ENCODE results near the gene DOCK9.

The DOCK9 gene

DNA sequence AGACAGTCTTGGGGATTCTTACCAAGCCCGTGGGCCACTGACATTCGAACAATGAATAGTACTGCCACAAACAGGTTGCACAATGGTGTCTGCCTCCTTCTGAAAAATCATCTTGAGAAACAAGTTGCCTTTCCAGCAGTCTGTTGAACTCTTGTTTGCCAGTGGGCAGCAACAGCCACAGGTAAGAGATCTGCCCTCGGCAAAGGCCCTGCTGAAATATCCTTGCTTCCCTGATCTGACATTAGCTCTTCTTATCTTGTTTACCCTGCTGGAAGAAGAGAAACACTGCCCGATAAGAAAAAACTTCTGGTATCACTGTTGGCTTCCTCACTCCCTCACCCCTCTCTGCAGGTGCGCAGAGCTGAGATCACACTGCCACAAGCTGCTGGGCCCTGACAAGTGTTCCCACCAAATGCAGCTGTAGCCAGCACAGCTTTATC, 2.0 kb downstream of the DOCK9 start:
- H3K9me3 ChIP-seq = no peaks in the 10 kb centered on the region
- TF ChIP-seq, protein P1, sequence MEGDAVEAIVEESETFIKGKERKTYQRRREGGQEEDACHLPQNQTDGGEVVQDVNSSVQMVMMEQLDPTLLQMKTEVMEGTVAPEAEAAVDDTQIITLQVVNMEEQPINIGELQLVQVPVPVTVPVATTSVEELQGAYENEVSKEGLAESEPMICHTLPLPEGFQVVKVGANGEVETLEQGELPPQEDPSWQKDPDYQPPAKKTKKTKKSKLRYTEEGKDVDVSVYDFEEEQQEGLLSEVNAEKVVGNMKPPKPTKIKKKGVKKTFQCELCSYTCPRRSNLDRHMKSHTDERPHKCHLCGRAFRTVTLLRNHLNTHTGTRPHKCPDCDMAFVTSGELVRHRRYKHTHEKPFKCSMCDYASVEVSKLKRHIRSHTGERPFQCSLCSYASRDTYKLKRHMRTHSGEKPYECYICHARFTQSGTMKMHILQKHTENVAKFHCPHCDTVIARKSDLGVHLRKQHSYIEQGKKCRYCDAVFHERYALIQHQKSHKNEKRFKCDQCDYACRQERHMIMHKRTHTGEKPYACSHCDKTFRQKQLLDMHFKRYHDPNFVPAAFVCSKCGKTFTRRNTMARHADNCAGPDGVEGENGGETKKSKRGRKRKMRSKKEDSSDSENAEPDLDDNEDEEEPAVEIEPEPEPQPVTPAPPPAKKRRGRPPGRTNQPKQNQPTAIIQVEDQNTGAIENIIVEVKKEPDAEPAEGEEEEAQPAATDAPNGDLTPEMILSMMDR (IDR thresholded peaks at IDR 0.05) = no peak
- intact Hi-C loops (cut with DNase I; ENCODE audit: low total_unique reads) = no loop called here
- H3K36me3 ChIP-seq = no peaks in the 10 kb centered on the region
- H3K27ac ChIP-seq = no peak overlapping the region
- H3K27me3 ChIP-seq = no peaks in the 10 kb centered on the region
- DNase-seq = no peak
- H3K4me1 ChIP-seq = peaks cover 0 to 46% (median 18%) of the 10 kb centered on the region in 4 donors
- H3K4me3 ChIP-seq = peak overlapping the region; percentile 0 to 8

DNA sequence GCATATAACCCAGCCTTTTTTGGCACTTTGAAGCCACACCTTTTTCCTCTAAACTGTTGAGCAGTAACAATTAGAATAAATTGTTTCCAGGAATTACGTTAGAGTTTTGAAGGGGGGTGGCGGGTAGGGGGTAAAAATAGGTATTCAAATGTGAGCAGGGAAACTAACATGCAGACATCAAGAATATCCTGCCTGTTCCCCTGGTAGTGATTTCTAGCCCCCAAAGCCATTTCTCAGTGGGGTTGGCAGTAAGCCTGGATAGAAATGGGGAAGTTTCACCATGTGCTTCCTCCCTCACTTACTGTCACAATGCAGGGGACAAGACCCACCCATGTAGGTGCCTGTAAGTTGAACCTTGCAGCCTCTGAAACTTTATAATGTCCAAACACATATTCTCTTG, 3.8 kb downstream of the DOCK9 start:
- no peaks in the 10 kb centered on the region for H3K36me3 ChIP-seq
- peaks cover 0 to 52% (median 25%) of the 10 kb centered on the region in 4 donors for H3K4me1 ChIP-seq
- TF ChIP-seq, protein P1 (IDR thresholded peaks at IDR 0.05) = no peak
- no peaks in the 10 kb centered on the region for H3K27me3 ChIP-seq
- H3K27ac ChIP-seq = no peak overlapping the region
- intact Hi-C loops (cut with DNase I; ENCODE audit: low total_unique reads) = no loop called here
- H3K4me3 ChIP-seq = no peak overlapping the region
- H3K9me3 ChIP-seq = no peaks in the 10 kb centered on the region
- no peak for DNase-seq

DNA sequence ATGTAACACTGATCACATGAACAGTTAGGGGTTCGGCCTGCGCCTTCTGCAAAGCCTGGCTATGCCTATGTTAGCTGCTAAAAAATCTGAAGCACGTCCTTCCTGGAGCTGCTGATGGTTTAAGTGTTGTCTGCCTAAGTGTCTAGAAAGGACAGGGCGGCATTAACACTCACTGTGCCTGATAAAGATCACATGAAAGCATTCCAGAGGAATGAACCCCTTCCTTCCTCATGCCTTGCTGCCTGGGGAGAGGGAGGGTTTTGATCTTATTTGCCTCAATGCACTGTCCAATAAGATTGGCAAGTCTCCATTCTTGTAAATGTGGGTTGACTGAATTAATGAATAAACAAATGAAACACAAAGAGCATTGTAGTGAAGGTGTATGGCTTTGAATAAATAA, 5.2 kb downstream of the DOCK9 start:
- Histone ChIP-seq H3K4me1 (peaks cover 0 to 42% (median 21%) of the 10 kb centered on the region in 4 donors), H3K36me3 (no peaks in the 10 kb centered on the region), H3K27ac (no peak overlapping the region), H3K9me3 (no peaks in the 10 kb centered on the region), H3K4me3 (no peak overlapping the region), H3K27me3 (no peaks in the 10 kb centered on the region)
- intact Hi-C loops (cut with DNase I; ENCODE audit: low total_unique reads) = no loop called here
- no peak for DNase-seq
- TF ChIP-seq, protein P1 (IDR thresholded peaks at IDR 0.05) = no peak

DNA sequence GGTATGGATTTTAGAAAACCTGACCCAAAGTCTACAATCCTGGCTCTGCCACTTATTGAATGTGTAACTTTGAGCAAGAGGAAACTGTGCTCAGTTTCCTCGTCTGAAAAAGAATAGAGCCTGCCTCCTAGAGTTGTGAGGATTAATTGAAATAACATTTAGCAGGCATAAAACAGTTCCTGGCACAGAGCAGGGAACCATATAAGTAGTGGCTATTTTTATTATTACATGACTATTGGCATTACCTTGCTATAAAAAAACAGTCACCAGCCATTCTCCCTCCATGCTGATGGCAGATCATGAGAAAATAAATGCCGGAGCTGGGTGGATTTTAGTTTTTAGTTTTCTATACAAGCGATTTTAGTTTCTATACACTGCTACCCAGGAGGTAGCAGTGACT, 5.8 kb downstream of the DOCK9 start:
- H3K4me3 ChIP-seq = no peak overlapping the region
- no peaks in the 10 kb centered on the region for H3K36me3 ChIP-seq
- intact Hi-C loops (cut with DNase I; ENCODE audit: low total_unique reads) = no loop called here
- TF ChIP-seq, protein P1 (IDR thresholded peaks at IDR 0.05) = no peak
- H3K27ac ChIP-seq = no peak overlapping the region
- no peak for DNase-seq
- H3K9me3 ChIP-seq = no peaks in the 10 kb centered on the region
- H3K27me3 ChIP-seq = no peaks in the 10 kb centered on the region
- peaks cover 0 to 36% (median 15%) of the 10 kb centered on the region in 4 donors for H3K4me1 ChIP-seq

DNA sequence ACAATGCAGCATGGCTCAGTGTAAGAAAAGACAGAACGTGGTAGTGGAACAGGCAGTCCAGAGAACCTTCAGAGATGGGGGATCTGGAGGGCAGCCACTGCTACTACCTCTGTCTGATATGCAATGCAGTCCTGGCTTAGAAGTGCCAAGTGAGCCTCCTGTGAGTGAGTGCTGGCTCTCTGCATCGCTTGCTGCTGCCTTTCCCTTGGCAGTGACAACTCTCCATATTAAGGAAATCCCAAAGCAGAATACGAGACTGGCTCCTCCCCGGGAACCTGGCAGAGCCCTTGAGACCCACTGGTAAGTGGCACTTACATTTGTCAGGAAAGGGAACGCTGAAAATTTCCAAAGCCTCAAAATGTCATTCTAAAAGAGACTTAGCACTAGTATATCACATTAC, 7.5 kb downstream of the DOCK9 start:
- Histone ChIP-seq H3K27me3 (no peaks in the 10 kb centered on the region), H3K9me3 (no peaks in the 10 kb centered on the region), H3K4me1 (peaks cover 0 to 31% (median 13%) of the 10 kb centered on the region in 4 donors), H3K4me3 (no peak overlapping the region), H3K36me3 (no peaks in the 10 kb centered on the region), H3K27ac (no peak overlapping the region)
- no peak for DNase-seq
- TF ChIP-seq, protein P1 (IDR thresholded peaks at IDR 0.05) = no peak
- intact Hi-C loops (cut with DNase I; ENCODE audit: low total_unique reads) = no loop called here

DNA sequence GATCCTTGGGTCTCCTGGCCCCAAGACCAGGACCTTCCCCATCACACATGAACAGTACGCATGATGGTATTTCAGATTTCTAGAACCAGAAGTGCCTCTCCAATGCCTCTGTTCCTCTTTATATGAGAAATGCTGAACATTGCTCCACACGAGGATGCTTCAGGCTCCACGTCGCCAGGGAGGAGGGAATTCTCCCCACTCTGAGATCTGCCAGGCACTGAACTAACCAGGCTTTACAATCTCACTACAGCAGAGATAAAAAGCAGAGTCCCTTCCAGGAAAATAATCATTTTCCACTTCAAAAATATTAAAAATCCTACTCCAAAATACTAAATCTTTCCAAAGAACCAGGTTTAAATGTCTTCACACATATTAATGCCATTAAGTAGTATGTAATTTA, 10.4 kb downstream of the DOCK9 start:
- H3K4me3 ChIP-seq = no peak overlapping the region
- H3K27me3 ChIP-seq = no peaks in the 10 kb centered on the region
- TF ChIP-seq, protein P1 (IDR thresholded peaks at IDR 0.05) = no peak
- intact Hi-C loops (cut with DNase I; ENCODE audit: low total_unique reads) = no loop called here
- no peaks in the 10 kb centered on the region for H3K9me3 ChIP-seq
- no peaks in the 10 kb centered on the region for H3K36me3 ChIP-seq
- DNase-seq = no peak
- peaks cover 0 to 44% (median 19%) of the 10 kb centered on the region in 4 donors for H3K4me1 ChIP-seq
- no peak overlapping the region for H3K27ac ChIP-seq

Measured in tibial artery (tissue), 4 donors.